PFSK-1 (cell line): ENCODE data around the gene DNAJC6.

Experiments
- FOXP2 ChIP-seq: optimal IDR thresholded peaks from 2 replicates; pipeline ENCODE3; 2011; ENCODE audit warnings: borderline replicate concordance, control low read depth, inconsistent platforms; ENCODE audit not compliant: insufficient read depth; ENCODE audit errors: extremely low read length, extremely low read depth
- POLR2AphosphoS5 ChIP-seq: IDR thresholded peaks from 2 replicates; pipeline ENCODE4 v1.6.1; 2012; ENCODE audit warnings: low read depth, mild to moderate bottlenecking, control low read depth, low read length, moderate library complexity
- REST ChIP-seq, 2 experiments: IDR thresholded peaks; 2 replicates each; pipeline versions ENCODE4 v1.6.1 to v1.8.0; 2011 to 2012; ENCODE audit warnings: low read depth in 2 of 2, low read length in 2 of 2, control low read depth in 1 of 2, inconsistent platforms in 1 of 2, mild to moderate bottlenecking in 1 of 2, moderate library complexity in 1 of 2; ENCODE audit not compliant: insufficient read depth in 1 of 2
- SIN3A ChIP-seq: IDR thresholded peaks from 2 replicates; pipeline ENCODE4 v1.6.1; 2012; ENCODE audit warnings: mild to moderate bottlenecking, low read length, moderate library complexity, borderline replicate concordance; ENCODE audit not compliant: insufficient read depth
- TAF1 ChIP-seq: IDR thresholded peaks from 2 replicates; pipeline ENCODE4 v1.6.1; 2012; ENCODE audit warnings: low read length, control low read depth, borderline replicate concordance; ENCODE audit not compliant: insufficient read depth

DNAJC6 gene

DNA sequence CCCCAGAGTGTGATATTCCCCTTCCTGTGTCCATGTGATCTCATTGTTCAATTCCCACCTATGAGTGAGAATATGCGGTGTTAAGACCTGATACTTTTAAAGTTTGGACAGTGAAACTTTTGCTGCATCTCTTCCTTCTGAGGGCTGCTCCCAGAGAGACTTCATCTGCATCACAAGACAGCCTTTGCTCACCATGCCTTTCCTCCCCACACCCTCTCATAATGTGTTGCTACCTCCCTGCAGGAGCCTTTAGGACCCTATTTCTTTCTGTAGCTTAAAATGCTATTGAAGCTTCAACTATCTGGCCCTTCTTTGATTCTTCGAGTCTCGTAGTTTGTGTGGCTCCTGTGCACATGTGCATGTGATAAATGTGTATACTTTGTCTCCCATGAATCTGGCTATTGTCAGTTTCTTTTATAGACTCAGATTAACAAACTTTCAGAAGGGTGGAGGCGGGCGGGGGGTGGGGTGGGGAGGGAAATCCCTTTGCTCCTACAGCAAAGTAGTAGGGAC is 134.8 kb downstream of the DNAJC6 start:
- TF ChIP-seq POLR2AphosphoS5 (no peak), FOXP2 (no peak)

DNA sequence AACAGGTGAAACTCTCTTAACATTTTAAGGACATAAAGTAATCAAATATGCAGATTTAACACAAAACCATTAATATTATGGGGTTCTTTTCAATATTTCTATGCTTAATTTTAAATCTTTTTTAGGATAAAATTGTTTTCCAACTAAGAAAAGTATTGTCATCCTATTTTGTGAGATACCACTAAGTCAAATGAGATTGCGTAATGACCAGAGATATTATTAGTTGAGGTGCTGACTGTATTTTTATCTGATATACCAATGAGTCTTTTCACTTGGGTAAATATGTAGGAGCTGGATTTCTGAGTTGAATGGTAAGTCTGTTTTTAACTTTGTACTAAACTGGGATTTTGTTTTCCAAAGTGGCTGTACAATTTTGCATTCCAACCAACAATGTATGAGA is 136.5 kb downstream of the DNAJC6 start:
- TF ChIP-seq POLR2AphosphoS5 (no peak), SIN3A (no peak), REST (IDR thresholded peaks at IDR 0.05; ENCODE audit: insufficient read depth in 1 of 2, low read depth in 2 of 2, low read length in 2 of 2) (no peak), FOXP2 (no peak), TAF1 (no peak)

GRCh38 chr1:65449214-65449823 is 140.0 kb downstream of the DNAJC6 start:
- no peak for TF ChIP-seq REST (IDR thresholded peaks at IDR 0.05; ENCODE audit: insufficient read depth in 1 of 2, low read depth in 2 of 2, low read length in 2 of 2)
- no peak for TF ChIP-seq POLR2AphosphoS5
- TF ChIP-seq TAF1: no peak
- TF ChIP-seq SIN3A: no peak
- no peak for TF ChIP-seq FOXP2

DNA sequence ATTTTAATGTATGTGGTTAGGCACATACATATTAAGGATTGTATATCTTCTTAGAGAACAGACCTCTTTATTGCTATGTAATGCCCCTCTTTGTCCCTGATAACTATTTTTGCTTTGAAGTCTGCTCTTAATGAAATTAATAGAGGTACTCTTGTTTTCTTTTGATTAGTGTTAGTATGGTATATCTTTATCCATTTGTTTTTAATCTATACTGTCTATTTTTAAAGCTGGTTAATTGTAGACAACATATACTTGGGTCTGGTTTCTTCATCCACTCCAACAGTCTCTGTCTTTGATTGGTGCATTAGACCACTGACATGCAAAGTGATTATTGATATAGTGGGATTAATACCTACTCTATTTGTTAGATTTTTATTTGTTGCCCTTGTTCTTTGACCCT is 147.1 kb downstream of the DNAJC6 start:
- TF ChIP-seq TAF1 (no peak), SIN3A (no peak), REST (IDR thresholded peaks at IDR 0.05; ENCODE audit: insufficient read depth in 1 of 2, low read depth in 2 of 2, low read length in 2 of 2) (no peak), POLR2AphosphoS5 (no peak), FOXP2 (no peak)

GRCh38 chr1:65457868-65458267 is 148.5 kb downstream of the DNAJC6 start:
- TF ChIP-seq FOXP2: no peak
- no peak for TF ChIP-seq SIN3A
- TF ChIP-seq TAF1: no peak
- no peak for TF ChIP-seq POLR2AphosphoS5
- no peak for TF ChIP-seq REST (IDR thresholded peaks at IDR 0.05; ENCODE audit: insufficient read depth in 1 of 2, low read depth in 2 of 2, low read length in 2 of 2)
